HepG2 (cell line): ENCODE measurements around the gene SBK3. TPM values are rescaled to one million over a fixed set of nuclear protein-coding genes. Genes with fewer than 3 reads are reported as not detected.
A peak's percentile ranks its signal among the peaks of the same experiment; 100 is the strongest.

Experiments used
- GLMP ChIP-seq: sonication (generic); formaldehyde crosslinking; IDR thresholded peaks from 2 replicates; pipeline ENCODE4 v1.9.0; 2021; ENCODE audit warnings: missing genetic modification reagents, mild to moderate bottlenecking, borderline replicate concordance
- KDM5A ChIP-seq: fragments of 200-600 bp; sonication (generic); IDR thresholded peaks from 2 replicates; pipeline ENCODE4 v1.7.0; 2018; ENCODE audit warnings: antibody characterized with exemption, mild to moderate bottlenecking, low read length, borderline replicate concordance
- MEIS2 ChIP-seq: sonication (generic); formaldehyde crosslinking; IDR thresholded peaks from 2 replicates; pipeline ENCODE4 v1.9.0; 2021; ENCODE audit warnings: mild to moderate bottlenecking, missing genetic modification reagents
- NAIF1 ChIP-seq: sonication (generic); formaldehyde crosslinking; IDR thresholded peaks from 2 replicates; pipeline ENCODE4 v1.5.0; 2020; ENCODE audit warnings: mild to moderate bottlenecking, missing genetic modification reagents, borderline replicate concordance
- NBN ChIP-seq: fragments of 450-650 bp; conservative IDR thresholded peaks from 2 replicates; pipeline ENCODE4 v1.6.1; 2017
- PITX1 ChIP-seq: sonication (generic); formaldehyde crosslinking; IDR thresholded peaks from 2 replicates; pipeline ENCODE4 v1.5.1; 2020; ENCODE audit warnings: mild to moderate bottlenecking, missing genetic modification reagents
- POLR2A ChIP-seq, 2 experiments: IDR thresholded peaks; 2 replicates each; pipeline ENCODE4 v1.6.1; 2011; ENCODE audit warnings: low read depth in 2 of 2, low read length in 2 of 2, mild to moderate bottlenecking in 1 of 2, moderate library complexity in 1 of 2; ENCODE audit not compliant: insufficient read depth in 1 of 2
- SP1 ChIP-seq, 2 experiments: fragments of 450-650 bp in 1 of 2; sonication (generic) in 1 of 2; formaldehyde crosslinking in 1 of 2; IDR thresholded peaks; 2 replicates each; pipeline versions ENCODE4 v1.4.0 to v1.6.1; 2016 to 2020; ENCODE audit warnings: missing genetic modification reagents in 1 of 2
- TEAD2 ChIP-seq: sonication (generic); formaldehyde crosslinking; IDR thresholded peaks from 2 replicates; pipeline ENCODE4 v1.9.0; 2021; ENCODE audit warnings: missing genetic modification reagents
- ZNF263 ChIP-seq: sonication (generic); formaldehyde crosslinking; IDR thresholded peaks from 2 replicates; pipeline ENCODE4 v1.4.0; 2020; ENCODE audit warnings: missing genetic modification reagents
- ZNF281 ChIP-seq: sonication (generic); formaldehyde crosslinking; IDR thresholded peaks from 2 replicates; pipeline ENCODE4 v1.4.0; 2020; ENCODE audit warnings: missing genetic modification reagents, borderline replicate concordance
- ZNF576 ChIP-seq: sonication (generic); formaldehyde crosslinking; IDR thresholded peaks from 2 replicates; pipeline ENCODE4 v1.4.0; 2020; ENCODE audit warnings: mild to moderate bottlenecking, missing genetic modification reagents
- ZNF839 ChIP-seq: sonication (generic); formaldehyde crosslinking; IDR thresholded peaks from 2 replicates; pipeline ENCODE4 v1.4.0; 2020; ENCODE audit warnings: missing genetic modification reagents, mild to moderate bottlenecking, borderline replicate concordance
- polyA plus RNA-seq, 8 experiments: library from polyadenylated mRNA; depleted of rRNA in 3 of 8; stranded (reverse) in 7 of 8; unstranded in 1 of 8; fragments of >200 nt; fragmentation: Illumina TruSeq in 4 of 8; extraction: Trizol in 4 of 8; gene quantifications; 2 replicates each; pipeline versions ENCODE4 v1.2.1 to v1.2.3, GENCODE V29; 2011 to 2016; ENCODE audit warnings: low read depth in 4 of 8, missing spikeins in 1 of 8, mixed read lengths in 1 of 8; ENCODE audit not compliant: insufficient read depth in 1 of 8
- total RNA-seq, 5 experiments: library from RNA; depleted of rRNA; stranded (reverse); fragments of >200 nt; fragmentation: Illumina TruSeq; extraction: Trizol; gene quantifications; 2 replicates each; pipeline ENCODE4 v1.2.3, GENCODE V29; 2016; ENCODE audit warnings: low read depth in 1 of 5
- TF ChIP-seq, protein P1 (sequence below): IDR thresholded peaks from 2 replicates; pipeline ENCODE4 v1.6.1; 2016; ENCODE audit warnings: missing biosample characterization, missing genetic modification reagents, low read depth
- TF ChIP-seq, protein P2 (sequence below): fragments of 450-650 bp; IDR thresholded peaks from 2 replicates; pipeline ENCODE4 v1.6.1; 2017
- TF ChIP-seq, protein P3 (sequence below): sonication (generic); formaldehyde crosslinking; IDR thresholded peaks from 2 replicates; pipeline ENCODE4 v1.4.0; 2020; ENCODE audit warnings: missing genetic modification reagents, low read depth, mild to moderate bottlenecking, borderline replicate concordance

The SBK3 gene
- total and polyA plus RNA-seq, 2 of the 13 experiments (the other 11 are each of a cell fraction or from before 2014, with no cell fraction given): 0.66 to 0.77 TPM

DNA sequence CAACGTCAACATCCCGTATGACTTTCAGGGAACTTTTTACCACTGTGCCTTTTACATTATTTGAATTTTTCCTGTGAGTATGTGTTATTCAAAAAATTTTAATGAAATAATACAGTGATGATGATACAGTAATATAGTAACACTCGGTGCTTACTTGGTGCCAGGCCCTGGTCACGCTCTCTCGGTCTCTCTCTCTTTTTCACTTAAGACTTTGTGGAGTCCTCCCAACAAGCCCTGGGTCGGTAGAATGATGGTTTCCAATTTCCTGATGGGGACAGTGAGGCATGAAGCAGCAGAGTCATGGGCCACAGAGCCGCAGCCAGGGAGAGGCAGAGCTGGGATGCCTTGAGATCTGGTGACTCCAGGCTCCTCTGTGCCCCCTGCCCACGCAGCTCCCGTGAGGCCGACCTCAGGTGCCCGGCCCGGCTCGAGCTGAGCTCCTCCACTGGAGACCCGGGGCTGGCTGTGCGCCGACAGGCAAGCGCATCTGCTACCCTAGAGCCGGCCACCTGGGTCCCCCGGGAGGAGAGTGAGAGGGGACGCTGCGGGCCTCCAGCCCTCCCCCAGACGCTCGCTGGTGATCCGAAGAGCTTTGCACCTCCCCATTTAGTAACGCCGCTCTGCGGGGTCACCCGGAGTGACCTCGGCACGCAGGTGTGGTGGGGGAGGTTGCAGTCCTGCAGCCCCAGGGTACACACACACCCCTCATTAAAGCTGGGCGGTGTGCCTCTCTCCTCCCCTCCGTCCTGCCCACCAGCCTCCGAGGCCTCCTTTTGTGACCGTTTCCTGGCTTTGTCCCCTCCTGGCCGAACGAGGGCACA, 4.4 kb upstream of the SBK3 start (continued):
- TF ChIP-seq, protein P1, sequence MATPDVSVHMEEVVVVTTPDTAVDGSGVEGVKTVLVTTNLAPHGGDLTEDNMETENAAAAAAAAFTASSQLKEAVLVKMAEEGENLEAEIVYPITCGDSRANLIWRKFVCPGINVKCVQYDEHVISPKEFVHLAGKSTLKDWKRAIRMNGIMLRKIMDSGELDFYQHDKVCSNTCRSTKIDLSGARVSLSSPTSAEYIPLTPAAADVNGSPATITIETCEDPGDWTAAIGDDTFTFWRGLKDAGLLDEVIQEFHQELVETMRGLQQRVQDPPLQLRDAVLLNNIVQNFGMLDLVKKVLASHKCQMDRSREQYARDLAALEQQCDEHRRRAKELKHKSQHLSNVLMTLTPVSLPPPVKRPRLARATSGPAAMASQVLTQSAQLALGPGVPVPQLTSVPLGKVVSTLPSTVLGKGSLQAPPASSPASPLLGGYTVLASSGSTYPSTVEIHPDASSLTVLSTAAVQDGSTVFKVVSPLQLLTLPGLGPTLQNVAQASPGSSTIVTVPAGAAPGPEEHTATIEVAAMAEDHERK (CRISPR knock-in tag): no peak
- peak; percentile 63; the same call in 1 of the 2 replicates for TF ChIP-seq ZNF281 (CRISPR knock-in tag)
- TF ChIP-seq POLR2A (IDR thresholded peaks at IDR 0.05; ENCODE audit: insufficient read depth in 1 of 2, low read depth in 2 of 2, low read length in 2 of 2): no peak
- no peak for TF ChIP-seq ZNF839 (CRISPR knock-in tag)
- no peak for TF ChIP-seq GLMP (CRISPR knock-in tag)
- TF ChIP-seq, protein P2, sequence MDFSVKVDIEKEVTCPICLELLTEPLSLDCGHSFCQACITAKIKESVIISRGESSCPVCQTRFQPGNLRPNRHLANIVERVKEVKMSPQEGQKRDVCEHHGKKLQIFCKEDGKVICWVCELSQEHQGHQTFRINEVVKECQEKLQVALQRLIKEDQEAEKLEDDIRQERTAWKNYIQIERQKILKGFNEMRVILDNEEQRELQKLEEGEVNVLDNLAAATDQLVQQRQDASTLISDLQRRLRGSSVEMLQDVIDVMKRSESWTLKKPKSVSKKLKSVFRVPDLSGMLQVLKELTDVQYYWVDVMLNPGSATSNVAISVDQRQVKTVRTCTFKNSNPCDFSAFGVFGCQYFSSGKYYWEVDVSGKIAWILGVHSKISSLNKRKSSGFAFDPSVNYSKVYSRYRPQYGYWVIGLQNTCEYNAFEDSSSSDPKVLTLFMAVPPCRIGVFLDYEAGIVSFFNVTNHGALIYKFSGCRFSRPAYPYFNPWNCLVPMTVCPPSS: no peak
- no peak for TF ChIP-seq MEIS2 (CRISPR knock-in tag)
- TF ChIP-seq, protein P3, sequence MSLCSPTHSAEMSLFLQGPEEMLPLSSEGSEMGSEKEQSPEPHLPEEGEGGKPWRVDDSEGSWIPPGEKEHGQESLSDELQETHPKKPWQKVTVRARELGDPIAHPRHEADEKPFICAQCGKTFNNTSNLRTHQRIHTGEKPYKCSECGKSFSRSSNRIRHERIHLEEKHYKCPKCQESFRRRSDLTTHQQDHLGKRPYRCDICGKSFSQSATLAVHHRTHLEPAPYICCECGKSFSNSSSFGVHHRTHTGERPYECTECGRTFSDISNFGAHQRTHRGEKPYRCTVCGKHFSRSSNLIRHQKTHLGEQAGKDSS (CRISPR knock-in tag): 0 out of 2 replicates have a peak, but pooled peaks have one; percentile 19
- TF ChIP-seq KDM5A: no peak
- no peak for TF ChIP-seq NAIF1 (CRISPR knock-in tag)
- TF ChIP-seq PITX1: no peak
- TF ChIP-seq ZNF576 (CRISPR knock-in tag): no peak
- no peak for TF ChIP-seq NBN
- TF ChIP-seq TEAD2 (CRISPR knock-in tag): no peak
- 0 out of 2 replicates have a peak, but pooled peaks have one; percentile 50 for TF ChIP-seq ZNF263 (CRISPR knock-in tag)
- TF ChIP-seq SP1 (IDR thresholded peaks at IDR 0.05): no peak
- no peak for TF ChIP-seq SP1 (CRISPR knock-in tag; IDR thresholded peaks at IDR 0.05)
